K562 (cell line): ENCODE data around the gene ZMIZ1.

Experiments
- EZH2 ChIP-seq: IDR thresholded peaks from 2 replicates; pipeline ENCODE4 v1.6.1; 2012; ENCODE audit warnings: low read depth, mild to moderate bottlenecking, inconsistent platforms, low read length, borderline replicate concordance
- KAT7 ChIP-seq: sonication (generic); formaldehyde crosslinking; IDR thresholded peaks from 2 replicates; pipeline ENCODE4 v1.8.0; 2022; ENCODE audit warnings: missing genetic modification reagents, mild to moderate bottlenecking, borderline replicate concordance
- NFATC3 ChIP-seq: fragments of 450-650 bp; IDR thresholded peaks from 2 replicates; pipeline ENCODE4 v1.6.1; 2017; ENCODE audit warnings: mild to moderate bottlenecking
- OTX1 ChIP-seq: fragments of 450-650 bp; formaldehyde crosslinking; IDR thresholded peaks from 2 replicates; pipeline ENCODE4 v1.4.0; 2022; ENCODE audit warnings: mild to moderate bottlenecking
- PBX2 ChIP-seq, 2 experiments: IDR thresholded peaks in 1 of 2; conservative IDR thresholded peaks in 1 of 2; 2 replicates each; pipeline ENCODE4 v1.6.1; 2016; ENCODE audit warnings: low read depth in 2 of 2, mild to moderate bottlenecking in 1 of 2, missing compliant biosample characterization in 1 of 2, missing genetic modification characterization in 1 of 2, moderate library complexity in 1 of 2
- SIN3A ChIP-seq, 2 experiments: fragments of 150-350 bp in 1 of 2; IDR thresholded peaks; 2 replicates each; pipeline ENCODE4 v1.6.1; 2011 to 2016; ENCODE audit warnings: borderline replicate concordance in 2 of 2, low read depth in 2 of 2, low read length in 2 of 2, mild to moderate bottlenecking in 2 of 2, moderate library complexity in 2 of 2; ENCODE audit not compliant: control insufficient read depth in 1 of 2
- ZNF184 ChIP-seq: sonication (generic); formaldehyde crosslinking; IDR thresholded peaks from 2 replicates; pipeline ENCODE4 v1.5.0; 2020; ENCODE audit warnings: missing genetic modification reagents
- ZNF274 ChIP-seq: IDR thresholded peaks from 2 replicates; pipeline ENCODE4 v1.6.1; 2011; ENCODE audit warnings: low read depth, mild to moderate bottlenecking, low read length, moderate library complexity, borderline replicate concordance
- ZNF583 ChIP-seq: fragments of 250-450 bp; sonication (Bioruptor Pico); IDR thresholded peaks from 2 replicates; pipeline ENCODE4 v1.4.0; 2020

GRCh38 chr10:79262131-79262530 lies 193.4 kb downstream of the ZMIZ1 start:
- TF ChIP-seq ZNF274 (no peak), EZH2 (no peak), KAT7 (CRISPR knock-in tag) (no peak), SIN3A (IDR thresholded peaks at IDR 0.05; ENCODE audit: borderline replicate concordance in 2 of 2, control insufficient read depth in 1 of 2, low read depth in 2 of 2, low read length in 2 of 2) (no peak), OTX1 (no peak), ZNF184 (CRISPR knock-in tag) (no peak), NFATC3 (no peak), PBX2 (CRISPR knock-in tag; IDR thresholded peaks at IDR 0.05; ENCODE audit: low read depth) (no peak), PBX2 (tag; conservative IDR thresholded peaks at IDR 0.05; ENCODE audit: low read depth) (no peak), ZNF583 (no peak)
